ENCODE results near the gene SYNGR4.
"Not testable (repeated sequence)": the region's sequence is repeated elsewhere in the genome, so short reads cannot be mapped to it uniquely, and the experiment has no call there.

SYNGR4 gene

DNA sequence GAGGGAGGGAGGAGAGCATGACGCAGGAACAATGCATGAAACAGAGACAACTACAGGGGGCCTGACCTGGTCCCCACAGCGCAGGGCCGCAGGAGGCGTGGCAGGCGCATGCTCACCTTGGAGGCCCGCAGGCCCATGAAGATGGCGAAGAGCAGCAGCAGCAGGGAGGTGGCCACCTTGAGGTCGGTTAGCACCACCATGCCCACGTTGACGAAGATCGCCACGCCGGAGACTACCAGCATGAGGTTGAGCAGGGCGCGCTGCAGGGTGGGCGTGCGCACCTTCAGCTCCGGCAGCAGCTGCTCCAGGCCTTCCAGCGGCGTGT lies 21.8 kb upstream of the SYNGR4 start:
- no peak for DNase-seq

DNA sequence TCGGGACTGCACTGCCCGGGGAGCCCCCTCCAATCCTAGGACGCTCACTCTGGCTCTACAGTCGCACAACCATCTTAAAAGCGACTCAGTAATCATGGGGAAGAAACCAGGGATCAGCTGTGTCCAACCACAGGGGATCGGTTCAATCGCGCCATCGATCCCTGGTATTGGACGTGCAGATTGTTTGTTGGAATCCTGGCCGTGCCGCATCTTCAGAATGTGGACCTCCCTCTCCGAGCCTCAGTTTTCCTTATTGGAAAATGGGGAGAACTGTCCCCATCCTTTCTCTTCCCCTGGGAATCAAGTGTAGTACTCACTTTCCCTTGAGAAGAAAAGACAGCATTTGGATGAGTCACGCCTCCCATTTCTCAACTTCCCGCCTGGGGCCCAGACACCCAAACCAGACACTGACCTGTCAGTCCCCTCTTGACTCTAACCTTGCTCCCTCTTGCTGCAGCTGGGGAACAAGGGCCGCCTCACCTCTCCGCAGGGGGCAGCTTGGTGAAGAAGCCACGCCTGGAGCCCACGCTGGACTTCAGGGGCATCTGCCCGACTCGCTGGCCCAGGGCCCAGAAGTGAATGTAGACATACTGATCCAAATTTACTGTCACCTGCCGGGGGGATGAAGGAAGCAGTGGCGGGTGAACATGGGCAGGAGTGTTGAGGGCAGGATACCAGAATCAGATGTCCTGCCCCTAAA lies 21.2 kb upstream of the SYNGR4 start:
- DNase-seq, result no peak

DNA sequence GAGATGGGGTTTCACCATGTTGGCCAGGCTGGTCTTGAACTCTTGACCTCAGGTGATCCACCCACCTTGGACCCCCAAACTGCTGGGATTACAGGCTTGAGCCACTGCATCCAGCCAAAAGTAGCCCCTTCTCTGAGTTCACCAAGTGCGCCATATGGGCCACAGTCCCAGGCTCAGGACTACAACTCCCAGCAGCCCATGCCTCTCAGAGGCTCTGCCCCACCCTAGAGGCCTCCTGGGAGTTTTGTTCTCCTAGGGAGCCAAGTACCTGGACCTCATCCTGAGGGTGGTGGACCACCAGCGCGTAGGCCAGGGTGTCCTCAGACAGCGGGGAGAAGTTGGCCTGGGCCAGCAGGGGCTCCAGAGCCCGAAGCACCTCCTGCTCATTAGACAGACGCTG lies 19.3 kb upstream of the SYNGR4 start:
- no peak for DNase-seq

DNA sequence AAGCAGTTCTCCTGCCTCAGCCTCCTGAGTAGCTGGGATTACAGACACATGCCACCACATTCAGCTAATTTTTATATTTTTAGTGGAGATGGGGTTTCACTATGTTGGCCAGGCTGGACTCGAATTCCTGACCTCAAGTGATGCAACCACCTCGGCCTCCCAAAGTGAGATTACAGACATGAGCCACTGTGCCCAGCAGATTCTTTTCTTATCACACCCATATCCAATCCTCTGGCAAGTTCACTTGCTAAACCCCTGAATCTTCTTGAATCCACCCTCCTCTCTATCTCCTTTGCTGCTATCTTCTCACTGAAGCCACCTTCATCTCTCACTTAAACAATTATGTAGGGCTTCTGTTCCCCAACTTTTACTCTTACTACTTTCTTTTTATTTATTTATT lies 18.0 kb upstream of the SYNGR4 start:
- DNase-seq, result no peak

DNA sequence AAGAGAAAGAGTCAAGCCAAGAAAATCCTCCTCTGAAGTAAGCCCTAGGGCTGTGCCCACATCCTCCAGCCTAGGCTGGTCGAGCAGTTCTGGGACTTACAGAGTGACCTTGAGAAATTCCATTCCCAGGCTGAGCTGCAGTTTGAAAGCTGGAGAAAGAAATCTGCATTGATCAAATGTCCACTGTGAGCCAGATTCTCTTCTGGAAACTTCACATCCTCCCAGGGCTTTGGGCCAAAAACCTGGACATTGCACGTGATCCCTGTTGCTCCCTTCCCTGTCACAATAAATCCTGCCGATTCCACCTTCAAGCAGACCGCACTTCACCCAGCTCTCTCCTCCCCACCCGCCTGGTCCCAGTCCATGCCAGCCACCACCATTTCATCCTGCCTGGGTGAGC lies 16.1 kb upstream of the SYNGR4 start:
- DNase-seq, result no peak

DNA sequence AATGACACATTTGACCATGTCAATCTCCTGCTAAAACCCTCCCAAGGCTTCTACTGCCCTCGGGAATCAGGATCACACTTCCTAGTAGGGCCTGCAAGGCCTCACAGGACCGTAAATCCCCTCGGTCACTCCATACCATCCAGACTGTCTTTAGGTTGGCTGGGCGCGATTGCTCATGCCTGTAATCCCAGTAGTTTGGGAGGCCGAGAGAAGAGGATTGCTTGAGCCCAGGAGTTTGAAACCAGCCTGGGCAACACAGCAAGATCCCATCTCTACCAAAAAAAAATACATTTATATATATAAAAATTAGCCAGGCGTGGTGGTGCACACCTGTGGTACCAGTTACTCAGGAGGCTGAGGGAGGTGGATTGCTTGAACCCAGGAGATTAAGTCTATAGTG lies 15.4 kb upstream of the SYNGR4 start:
- no peak for DNase-seq

DNA sequence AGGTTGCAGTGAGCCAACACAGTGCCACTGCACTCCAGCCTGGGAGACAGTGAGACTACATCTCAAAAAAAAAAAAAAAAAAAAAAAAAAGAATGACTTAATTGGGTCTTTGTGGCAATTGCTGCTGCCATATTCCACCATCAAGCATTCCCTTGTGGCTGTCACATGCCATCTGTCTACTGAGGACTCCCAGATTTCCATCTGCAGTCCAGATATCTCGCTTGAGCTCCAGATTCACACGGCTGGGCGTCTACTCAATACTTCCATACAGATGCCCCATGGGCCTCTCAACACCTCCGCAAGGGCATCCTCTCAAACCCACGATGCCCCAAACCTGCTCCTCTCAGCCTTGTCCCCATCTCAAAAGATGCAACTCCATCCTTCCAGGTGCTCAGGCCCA lies 13.3 kb upstream of the SYNGR4 start:
- DNase-seq, result no peak

DNA sequence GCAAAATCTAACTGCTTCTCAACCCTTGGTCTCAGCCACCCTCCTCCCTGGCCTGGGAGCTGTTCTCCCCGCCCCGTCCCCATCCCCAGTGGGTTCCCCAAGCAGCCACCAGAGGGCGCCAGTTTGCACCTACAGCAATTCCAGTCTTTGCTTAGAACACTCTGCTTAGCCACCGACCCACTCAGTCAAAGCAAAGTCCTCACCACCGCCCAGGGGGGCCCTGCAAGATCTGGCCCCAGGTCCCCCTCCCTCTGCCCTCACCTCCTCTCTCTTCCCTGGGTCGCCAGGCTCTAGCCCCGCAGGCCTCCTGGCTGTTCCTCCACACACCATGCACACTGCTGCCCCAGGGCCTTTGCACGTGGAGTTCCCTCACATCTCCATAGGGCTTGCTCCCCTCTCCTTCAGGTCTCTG lies 12.8 kb upstream of the SYNGR4 start:
- DNase-seq, result peak; percentile 69

DNA sequence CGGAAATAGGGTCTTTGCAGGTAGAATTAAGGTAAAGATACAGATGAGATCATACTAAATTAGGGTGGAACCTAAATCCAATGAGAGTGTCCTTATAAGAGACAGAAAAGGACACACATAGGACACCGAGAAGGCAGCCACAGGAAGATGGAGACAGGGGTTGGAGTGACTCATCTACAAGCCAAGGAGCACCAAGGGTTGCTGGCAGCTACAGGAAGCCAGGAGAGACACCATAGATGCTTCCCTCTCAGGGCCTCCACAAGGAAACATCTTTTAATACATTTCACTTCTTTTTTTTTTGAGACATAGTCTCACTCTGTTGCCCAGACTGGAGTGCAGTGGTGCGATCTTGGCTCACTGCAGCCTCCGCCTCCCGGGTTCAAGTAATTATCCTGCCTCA lies 10.5 kb upstream of the SYNGR4 start:
- no peak for DNase-seq

DNA sequence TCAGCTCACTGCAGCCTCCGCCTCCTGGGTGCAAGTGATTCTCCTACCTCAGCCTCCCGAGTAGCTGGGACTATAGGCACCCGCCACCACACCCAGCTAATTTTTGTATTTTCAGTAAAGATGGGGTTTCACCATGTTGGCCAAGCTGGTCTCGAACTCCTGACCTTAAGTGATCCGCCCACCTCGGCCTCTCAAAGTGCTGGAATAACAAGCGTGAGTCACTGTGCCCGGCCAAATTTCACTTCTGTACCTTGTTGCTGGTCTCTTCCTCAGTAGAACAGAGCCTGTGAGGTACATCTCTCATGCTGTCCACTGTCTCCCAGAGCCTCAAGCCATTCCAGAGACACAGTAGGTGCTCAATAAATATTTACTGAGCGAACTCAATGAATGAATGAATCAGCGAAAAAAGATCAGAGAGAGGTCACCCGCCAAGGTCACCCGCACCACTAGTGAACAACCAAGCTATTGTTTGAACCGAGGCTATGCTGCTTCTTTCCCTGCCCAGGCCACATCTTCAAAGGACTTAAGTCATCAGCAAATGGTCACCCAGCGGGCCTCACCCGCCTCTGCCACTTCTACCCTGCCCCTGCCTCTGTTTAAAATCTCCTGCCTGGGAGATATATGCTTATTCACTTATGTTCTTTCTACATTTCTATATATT lies 9.7 kb upstream of the SYNGR4 start:
- DNase-seq, result no peak

DNA sequence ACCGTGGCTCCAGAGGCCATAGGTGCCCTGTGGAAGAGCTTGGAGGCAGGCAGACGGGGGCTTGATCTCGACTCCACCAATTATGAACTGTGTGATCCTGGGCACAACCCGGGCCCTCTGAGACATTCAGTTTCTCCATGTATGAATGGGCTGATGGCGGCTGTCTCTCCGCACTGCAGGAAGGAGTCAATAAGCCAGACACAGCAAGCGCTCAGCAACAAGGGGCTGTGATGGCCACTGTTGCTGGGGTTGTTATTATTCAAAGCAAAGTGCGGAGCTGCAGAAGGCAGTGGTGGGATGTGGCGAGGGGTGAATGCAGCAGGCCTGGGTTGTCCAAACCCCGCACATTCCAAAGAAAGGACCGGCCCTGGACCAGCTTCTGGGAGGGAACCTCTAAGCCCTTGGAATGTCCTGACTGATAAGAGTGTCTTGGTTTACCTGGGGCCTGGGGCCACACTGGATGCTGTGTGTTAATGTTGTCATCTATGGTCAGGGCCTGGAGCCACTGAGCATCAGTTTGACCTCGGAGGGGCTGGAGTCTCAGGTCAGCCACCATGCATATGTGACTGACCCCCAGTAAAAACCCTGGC lies 8.7 kb upstream of the SYNGR4 start:
- no peak for DNase-seq

DNA sequence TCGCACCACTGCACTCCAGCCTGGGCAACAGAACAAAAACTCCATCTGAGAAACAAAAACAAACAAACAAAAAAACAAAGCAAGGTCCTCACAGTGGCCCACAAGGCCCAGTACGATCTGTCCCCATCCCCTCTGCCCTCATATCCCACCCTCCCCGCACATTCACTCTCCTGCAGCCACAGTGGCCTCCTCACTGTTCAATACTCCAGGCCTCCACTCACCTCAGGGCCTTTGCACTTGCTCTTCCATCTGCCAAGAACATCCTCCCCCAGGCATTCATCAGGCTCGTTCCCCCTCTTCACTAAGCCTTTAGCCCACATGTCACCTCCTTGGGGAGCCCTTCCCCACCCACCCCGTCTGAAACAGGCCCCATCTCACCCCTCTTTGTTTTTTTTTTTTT lies 5.0 kb upstream of the SYNGR4 start:
- DNase-seq, result no peak

DNA sequence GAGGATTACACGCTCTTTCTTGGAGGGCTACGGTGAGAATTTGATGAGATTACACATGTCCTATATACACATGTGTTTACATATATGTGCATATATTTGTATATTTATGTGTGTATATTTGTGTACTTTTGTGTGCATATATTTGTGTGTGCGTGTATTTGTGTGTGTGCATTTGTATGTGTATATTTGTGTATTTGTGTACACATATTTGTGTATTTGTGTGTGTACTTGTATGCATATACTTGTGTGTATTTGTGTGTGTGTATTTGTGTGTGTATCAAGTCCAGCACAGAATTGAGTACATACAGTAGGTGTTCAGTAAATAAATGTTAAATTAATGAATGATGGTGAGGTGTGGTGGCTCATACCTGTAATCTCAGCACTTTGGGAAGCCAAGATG lies 2.3 kb upstream of the SYNGR4 start:
- no peak for DNase-seq

DNA sequence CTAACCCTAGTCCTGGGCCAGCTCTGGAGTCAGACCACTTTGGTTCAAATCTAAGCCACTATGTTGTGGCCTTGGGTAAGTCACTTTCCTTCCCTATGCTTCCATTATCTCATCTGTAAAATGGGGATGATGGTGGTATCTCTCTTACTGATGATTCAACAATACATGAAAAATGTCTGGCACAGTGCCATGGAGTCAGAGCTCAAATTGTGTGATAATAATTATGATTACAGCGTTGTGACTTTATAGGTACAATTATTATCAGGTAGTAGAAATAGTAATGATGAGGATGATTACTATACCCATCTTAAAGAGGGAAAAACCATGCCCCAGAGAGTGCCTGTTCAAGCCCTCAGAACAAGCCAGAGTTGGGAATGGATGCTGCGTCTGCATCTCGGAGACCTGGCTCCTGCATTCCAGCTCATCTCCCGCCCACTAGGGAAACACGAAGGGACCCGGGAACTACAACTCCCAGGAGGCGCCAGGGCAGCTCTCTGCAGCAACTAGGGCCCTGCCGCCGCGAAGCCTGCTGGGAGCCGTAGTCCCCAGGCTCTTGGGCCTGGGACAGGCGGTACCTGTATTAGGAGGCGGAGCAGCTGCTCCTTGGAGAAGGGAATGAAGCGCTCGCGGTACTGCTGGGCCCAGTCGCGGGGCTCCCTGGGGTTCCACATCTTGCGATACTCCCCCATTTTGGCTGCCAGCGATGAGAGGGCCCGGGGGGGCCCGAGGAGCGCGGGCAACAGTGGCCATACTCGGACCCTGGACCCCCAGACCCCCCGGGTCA lies 1.3 kb upstream of the SYNGR4 start:
- peak; percentile 96 for DNase-seq

DNA sequence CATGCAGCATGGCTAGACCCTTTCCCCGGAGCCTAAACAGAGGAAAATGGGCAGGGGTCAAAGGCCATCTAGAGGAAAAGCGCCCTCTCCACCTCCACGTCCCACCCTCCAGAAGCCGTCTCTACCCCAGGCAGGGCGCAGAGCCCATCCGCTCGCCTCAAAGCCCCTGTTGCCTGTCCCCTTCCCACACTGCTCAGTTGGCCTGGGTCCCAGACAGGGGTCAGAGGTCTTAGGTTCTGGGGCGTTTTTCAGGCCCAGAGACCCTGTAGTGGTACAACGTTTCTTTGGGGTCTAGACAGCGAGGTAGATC lies 712 bp upstream of the SYNGR4 start:
- DNase-seq, result no peak

DNA sequence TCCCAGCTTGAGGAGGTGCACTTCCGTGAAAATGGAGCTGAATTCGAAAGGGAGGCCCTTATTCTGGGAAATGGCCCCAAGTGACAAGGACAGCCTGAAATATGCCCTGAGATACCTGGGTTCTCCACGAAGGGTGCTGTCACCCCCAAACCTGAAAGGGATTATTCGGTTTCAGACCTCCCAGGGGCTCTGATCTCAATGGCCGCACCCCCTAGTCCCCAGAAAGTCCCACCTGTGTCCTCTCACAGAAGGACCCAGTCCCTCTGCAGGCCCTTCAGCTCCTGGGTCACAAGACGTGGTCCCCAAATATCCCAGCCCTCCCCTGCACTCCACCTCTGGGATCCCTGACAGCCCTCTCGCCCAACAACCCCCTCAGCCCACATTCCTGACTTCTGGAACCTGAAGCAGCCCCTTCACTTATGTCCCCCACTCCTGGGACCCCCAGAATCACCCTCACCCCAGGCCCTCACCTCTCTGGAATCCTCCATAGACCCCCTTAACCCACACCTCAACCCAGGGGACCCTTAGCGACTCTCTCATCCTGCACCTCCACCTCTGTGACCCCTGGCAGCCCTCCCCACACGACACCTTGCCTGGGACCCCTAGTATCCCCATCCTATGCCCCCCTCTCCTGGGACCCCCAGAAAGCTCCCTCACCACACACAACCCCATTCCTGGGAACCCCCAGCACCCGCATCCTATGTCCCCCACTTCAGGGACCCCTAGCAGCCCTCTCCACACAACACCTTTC lies 606 bp downstream of the SYNGR4 start:
- DNase-seq, result no peak

DNA sequence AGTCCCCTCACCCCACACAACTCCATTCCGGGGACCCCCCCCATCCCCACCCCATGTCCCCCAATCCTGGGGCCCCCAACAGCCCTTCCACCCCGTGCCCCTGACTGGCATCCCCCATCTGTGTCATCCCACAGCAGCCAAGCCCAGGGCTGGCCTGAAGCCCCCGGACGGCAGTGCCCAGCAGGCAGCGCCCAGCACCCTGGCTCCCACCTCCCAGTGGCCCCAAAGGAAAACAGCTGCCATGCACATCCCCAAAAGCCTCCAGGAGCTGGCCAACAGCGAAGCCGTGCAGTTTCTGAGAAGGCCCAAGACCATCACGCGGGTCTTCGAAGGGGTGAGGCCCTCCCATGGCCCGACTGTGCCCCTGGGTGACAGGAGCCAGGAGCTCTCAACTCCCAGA lies 1.4 kb downstream of the SYNGR4 start:
- no peak for DNase-seq

DNA sequence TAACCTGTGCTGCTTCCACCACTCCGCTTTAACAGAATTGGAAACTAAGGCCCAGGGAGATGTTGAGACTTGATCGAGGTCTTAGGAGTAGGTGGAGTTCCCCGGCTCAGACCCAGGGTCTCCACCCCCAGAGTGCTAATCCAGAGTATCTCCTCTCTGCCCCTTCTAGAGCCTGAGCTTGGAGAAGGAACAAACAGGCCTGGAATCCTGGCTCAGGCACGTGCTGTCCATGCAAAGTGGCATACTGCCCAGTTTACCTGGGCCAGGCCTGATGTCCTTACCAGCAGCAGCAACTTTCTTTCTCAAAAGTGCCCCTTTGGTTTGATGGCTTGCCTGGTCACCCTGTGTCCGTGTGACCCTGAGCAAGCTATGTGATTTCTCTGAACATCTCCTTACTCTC lies 3.7 kb downstream of the SYNGR4 start:
- DNase-seq, result no peak

DNA sequence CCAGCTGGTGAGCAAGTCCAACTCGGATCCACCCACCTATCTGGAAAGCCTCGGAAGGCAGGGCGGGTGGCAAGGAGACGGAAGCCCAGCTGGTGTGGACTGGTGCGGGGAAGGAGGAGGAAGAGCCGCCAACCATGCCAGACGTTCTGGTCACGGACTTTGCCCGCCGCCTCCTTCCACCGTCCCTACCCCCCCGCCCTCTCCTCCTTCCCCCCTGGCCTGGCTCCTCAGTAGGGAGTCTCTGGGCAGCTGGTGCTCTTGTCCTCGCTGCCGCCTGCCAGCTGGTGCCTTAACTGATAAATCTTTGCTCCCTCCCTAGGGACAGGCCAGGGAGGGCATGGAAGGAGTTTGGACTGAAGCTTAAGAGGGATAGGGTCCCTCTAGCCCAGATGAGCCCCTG lies 4.8 kb downstream of the SYNGR4 start:
- DNase-seq, result no peak

DNA sequence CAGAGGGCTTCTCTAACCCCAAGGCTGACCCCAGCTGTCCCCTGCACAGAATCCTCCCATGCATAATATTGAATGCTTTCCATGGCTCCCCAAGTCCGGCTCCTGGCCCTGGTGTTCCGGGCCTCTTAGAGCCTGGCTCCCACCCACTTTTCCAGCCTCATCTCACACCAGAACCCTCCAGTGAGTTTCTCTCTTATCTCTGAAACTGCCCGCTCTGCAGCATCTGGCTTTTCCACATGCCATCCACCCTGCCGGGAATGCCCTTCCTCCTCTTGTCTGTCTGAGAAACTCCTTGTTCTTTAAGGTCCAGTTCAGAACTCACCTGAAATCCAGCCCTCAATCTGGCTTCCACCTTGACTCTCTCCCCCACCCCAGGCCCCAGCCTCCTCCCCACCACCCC lies 6.8 kb downstream of the SYNGR4 start:
- no peak for DNase-seq

DNA sequence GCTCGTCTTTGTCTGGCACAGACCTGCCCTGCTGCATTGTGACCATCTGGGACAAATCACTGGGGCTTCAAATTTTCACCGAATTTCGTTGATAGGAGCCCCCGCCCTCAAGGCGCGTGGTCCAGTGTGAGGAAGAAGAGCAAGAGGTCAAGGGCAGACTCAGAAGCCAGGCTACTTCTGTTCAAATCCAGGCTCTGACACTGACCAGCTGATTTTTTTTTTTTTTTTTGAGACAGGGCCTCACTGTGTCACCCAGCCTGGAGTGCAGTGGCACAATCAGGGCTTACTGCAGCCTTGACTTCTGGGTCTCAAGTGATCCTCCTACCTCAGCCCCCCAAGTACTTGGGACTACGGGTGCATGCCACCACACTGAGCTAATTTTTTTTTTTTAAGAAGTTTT lies 7.2 kb downstream of the SYNGR4 start:
- no peak for DNase-seq

DNA sequence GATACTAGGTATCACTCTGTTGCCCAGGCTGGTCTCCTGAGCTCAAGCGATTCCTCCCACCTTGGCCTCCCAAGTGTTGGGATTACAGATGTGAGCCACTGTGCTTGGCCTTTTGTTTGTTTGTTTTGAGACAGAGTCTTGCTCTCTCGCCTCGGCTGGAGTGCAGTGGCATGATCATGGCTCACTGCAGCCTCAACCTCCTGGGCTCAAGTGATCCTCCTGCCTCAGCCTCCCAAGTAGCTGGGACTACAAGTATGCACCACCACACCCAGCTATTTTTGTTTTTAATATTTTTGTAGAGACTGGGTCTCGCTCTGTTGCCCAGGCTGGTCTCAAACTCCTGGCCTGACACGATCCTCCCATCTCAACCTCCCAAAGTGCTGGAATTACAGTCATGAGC lies 7.6 kb downstream of the SYNGR4 start:
- not testable (repeated sequence) for DNase-seq

DNA sequence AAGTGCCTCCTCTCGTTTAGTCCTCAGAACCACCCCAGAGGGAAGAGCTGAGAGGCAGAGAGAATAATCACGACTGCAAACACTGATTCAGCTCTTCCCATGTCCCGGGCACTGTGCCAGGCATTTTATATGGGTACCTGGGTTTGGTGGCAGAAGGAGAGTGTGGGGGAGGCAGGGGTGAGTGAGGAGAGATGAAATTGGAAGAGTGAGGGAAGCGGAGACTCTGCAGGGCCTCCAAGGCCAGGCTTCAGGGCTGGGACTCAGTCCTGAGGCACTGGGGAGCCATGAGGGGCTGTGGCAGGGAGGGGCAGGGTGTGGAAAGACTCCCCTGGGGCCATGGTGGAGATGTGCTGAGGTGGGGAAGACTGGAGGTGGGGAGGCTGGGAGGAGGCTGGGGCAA lies 8.7 kb downstream of the SYNGR4 start:
- DNase-seq, result no peak

DNA sequence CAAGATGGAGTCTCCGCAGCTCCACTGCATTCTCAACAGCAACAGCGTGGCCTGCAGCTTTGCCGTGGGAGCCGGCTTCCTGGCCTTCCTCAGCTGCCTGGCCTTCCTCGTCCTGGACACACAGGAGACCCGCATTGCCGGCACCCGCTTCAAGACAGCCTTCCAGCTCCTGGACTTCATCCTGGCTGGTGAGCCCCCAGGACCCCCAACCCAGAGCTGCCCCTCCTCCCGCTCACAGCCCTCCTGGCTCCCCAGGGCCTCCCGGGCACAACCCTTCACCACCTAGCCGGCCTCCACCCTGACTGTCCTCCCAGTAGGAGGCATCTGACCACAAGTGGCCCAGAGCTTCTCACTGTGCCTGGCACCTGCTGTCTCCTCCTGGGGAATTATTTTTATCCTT lies 9.4 kb downstream of the SYNGR4 start:
- no peak for DNase-seq

Data from femur (tissue), 1 donor.